ENCODE measurements around the gene MICAL2.

GRCh38 chr11:12150831-12151382 lies 40.5 kb downstream of the MICAL2 start:
- no peak for TF ChIP-seq EZH2 (IDR thresholded peaks at IDR 0.05)
- no peak for TF ChIP-seq POLR2AphosphoS5 (IDR thresholded peaks at IDR 0.05; ENCODE audit: borderline replicate concordance, low read depth, low read length)
